CD4-positive, alpha-beta T cell treated with Interleukin-15 for 1 hour (primary cell): ENCODE data around the gene MGAT3.

Experiments used
- DNase-seq: peaks from one replicate; pipeline ENCODE4 v3.0.0-alpha.2; 2020

Gene MGAT3

DNA sequence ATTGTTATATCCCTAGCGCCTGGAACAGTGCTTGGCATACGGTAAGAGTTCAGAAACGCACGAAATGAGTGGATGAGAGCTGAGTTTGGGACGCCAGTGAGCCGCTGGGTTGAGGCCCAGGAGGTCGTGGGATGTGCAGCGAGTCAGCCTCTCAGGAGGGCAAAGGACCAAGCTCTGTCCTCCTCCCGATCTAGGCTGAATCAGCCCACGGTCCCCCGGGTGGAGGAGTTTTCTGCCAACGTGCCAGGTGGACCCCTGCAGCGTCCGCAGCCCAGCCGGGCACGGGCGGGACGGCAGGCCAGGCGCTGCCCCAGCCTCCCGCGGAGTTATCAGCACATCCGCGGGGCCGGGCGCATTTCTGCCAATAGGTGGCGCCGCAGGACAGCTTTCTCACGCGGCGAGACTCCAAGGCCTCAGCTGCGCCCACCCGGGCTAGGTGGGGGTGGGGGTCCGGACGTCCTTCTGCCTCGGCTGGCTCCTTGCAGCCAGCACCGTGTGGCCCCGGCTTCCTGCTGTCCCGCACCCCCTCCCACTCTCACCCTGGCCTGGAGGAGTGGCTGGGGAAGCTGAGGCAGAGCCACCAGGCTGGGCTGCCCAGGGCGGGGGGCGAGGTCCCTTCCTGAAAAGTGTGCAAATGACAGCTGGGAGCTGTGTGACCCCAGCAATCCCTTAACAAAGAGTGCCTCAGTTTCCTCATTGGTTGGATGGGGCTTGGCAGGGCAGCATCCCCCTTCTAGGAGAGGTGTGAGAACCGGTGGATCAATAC is 78.0 kb downstream of the MGAT3 start:
- DNase-seq, result peak; percentile 66

DNA sequence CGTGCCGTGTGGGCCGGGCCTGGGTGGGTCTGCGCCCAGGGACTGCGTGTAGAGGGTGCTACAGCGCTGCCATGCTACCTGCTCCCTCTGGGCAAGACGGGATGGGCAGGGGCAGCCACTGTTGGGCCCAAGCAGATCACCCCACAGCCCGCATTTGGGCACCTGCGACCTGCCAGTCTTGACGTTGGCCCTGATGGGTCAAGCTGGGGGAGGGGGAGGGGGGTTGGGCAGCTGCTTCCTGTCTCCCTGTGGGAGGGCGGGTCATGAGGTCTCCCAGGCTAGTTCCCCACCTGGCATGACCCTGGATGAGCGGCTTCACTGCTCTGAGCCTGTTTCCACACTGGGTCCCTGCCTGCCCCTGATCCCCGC is 78.5 kb downstream of the MGAT3 start:
- no peak for DNase-seq

DNA sequence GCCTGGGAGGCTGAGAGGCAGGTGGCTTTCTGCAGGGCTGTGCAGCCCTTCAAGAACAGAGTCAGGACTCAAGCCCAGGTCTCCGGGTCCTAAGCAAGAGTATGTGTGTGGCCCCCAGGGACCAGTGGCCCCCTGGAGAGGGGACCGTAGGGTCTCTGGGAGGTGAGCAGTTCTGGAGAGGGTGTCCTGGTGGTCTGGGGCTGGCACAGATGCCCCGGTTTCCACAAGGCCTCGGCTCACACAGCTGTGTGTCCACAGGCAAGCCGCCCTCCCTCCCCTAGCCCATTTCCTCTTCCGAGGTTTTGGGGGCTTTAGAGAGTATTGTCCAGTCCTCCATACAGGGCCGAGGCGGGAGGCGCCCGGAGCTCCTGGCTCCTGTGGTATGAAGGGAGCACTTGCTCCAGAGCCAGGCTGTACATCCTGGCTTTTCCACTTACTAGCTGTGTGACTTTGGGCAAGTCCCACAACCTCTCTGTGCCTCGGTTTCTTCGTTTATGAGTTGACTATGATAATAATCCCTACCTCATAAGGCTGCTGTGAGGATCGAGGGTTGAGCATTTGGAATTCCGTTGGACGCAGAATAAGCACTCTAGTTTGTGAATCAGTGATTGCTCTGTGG is 79.1 kb downstream of the MGAT3 start:
- no peak for DNase-seq

GRCh38 chr22:39536711-39537110 is 79.9 kb downstream of the MGAT3 start:
- DNase-seq, result no peak

- no peak for DNase-seq
Measured at GRCh38 chr22:39537975-39538374, 81.2 kb downstream of the MGAT3 start.
